Erythroblast (primary cell): Measurements from ENCODE around the gene SEPTIN5.

Source experiments
- GATA1 ChIP-seq: IDR thresholded peaks from 2 replicates; pipeline ENCODE4 v1.6.1; 2011; ENCODE audit warnings: low read depth, mild to moderate bottlenecking, control low read depth, low read length, moderate library complexity
- POLR2A ChIP-seq: IDR thresholded peaks from 2 replicates; pipeline ENCODE4 v1.6.1; 2011; ENCODE audit warnings: mild to moderate bottlenecking, low read length

DNA sequence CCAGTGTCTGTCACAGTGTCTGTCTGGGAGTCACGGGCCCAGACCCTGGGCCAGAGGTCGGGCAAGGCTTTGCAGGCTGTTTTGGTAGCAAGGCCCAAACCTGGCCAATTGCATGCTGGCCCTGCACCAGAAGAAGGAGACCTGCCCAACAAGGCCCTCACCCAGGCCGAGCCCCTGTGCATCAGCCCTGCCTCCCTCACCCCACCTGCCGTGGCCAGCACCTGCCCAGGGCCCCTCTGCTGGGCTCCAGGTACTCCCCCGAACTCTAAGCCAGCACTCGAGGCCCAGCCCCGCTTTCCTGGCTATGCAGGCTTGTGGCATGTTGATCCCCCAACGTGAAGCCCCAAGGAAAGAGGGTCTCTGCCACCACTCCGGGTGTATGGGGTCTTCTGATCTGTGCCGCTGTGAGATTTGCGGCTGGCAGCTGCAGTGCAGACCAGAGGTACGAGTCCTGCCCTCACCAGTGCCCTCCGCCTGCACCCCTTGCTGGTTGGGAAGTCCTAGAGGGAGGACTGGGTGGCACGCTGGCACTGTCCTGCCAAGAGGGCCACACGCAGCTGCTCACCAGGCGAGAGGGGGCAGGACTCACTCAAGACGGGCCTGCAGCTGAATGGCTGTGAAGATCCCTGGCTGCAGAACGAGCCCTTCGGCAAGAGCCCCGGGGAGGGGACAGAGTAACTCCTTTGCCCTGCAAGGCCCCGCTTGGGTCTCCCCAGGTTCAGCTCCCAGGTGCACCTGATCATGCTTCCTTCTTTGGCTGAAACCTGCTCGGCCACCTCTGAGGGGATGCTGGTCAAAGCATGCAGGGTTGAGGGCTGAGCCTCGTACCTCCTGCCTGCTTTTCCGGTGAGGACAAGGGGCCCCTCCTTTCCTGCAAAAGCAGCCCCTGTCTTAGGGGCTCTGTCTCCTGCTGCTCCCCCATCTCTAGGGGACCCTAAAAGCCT is 6.7 kb upstream of the SEPTIN5 start:
- TF ChIP-seq POLR2A = no peak
- no peak for TF ChIP-seq GATA1
